HG02798 (cell line): ENCODE data around the gene GNAQ.
"Not testable (repeated sequence)": the region's sequence is repeated elsewhere in the genome, so short reads cannot be mapped to it uniquely, and the experiment has no call there.

Experiments used
- ATAC-seq: cut with Tn5 transposase; IDR thresholded peaks from one replicate; pipeline ENCODE4 v1.9.1; 2021; ENCODE audit warnings: mild to moderate bottlenecking; ENCODE audit not compliant: unreplicated experiment, poor library complexity

Gene GNAQ

DNA sequence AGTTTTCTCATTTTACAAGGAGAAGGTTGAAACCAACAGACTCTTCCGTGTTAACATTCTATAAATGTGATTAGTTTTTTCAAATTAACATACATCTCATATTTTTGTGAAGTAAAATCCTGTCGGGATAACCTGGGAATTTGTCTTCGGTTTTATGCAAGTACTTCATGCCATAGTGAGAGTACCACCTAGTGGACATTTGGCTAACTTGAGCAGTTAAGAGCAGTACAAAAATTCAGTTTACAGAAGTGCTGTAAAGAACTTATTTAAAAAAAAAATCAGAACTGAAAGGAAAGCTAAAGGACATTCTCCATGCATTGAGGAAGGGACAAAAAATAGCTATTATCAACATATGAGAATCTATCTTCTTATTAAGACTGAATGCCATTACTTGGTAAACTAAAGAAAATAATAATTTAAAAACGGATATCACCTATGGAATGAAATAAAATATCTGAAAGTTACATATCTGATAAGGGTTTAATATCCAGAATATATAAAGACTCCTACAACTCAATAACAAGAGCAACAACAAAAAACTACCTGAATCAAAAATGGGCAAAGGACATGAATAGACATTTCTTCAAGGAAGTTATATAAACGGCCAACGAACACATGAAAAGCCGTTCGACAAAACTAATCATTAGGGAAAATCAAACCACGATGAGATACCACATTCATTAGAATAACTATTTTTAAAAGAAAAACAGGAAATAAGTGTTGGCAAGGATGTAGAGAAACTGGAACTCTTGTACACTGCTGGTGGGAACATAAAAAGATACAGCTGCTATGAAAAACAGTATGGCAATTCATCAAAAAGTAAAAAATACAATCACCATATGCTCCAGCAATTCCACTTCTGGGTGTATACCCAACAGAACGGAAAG is 266.5 kb downstream of the GNAQ start:
- no peak for ATAC-seq

DNA sequence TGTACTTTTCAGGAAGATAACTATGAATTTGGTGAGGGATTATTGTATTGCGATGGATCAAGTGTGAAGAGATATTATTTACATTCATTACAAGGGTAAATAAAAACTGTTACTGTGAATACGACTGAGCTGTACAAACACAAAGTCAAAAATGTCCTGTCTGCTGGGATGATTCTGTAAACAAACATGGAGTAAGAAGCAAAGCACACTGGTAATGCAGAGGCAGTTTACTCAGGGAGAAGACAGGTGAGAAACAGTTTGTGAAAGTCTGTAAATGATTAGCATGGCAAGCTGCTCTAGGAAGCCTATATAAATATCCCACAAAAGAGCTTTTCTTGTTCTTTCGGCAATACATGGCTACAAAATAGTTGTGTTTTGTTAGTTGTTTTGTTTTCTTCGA is 268.0 kb downstream of the GNAQ start:
- no peak for ATAC-seq

DNA sequence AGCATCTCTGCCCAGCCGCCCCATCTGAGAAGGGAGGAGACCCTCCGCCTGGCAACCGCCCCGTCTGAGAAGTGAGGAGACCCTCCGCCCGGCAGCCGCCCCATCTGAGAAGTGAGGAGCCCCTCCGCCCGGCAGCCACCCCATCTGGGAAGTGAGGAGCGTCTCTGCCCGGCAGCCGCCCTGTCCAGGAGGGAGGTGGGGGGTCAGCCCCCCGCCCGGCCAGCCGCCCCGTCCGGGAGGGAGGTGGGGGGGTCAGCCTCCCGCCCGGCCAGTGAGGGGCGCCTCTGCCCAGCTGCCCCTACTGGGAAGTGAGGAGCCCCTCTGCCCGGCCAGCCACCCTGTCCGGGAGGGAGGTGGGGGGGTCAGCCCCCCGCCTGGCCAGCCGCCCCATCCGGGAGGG is 270.7 kb downstream of the GNAQ start:
- ATAC-seq, result not testable (repeated sequence)

DNA sequence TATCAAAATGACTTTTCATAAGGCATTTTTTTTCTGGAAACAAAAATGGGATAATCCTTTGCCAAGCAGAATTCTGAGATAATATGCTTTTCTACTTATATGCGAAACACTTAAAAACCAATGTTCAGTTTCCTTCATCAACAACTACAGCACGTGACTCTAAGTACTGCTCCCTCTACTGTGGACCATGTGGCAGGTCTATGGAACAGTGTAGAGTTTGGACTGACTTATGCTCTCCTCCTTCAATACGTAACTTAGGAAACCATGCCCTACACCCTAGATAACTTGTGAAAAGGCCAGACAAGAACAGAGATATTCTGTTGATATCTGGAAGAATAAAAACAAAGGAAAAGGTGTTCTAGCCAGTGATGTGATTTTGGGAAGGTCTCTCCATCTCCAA is 272.2 kb downstream of the GNAQ start:
- ATAC-seq, result no peak

DNA sequence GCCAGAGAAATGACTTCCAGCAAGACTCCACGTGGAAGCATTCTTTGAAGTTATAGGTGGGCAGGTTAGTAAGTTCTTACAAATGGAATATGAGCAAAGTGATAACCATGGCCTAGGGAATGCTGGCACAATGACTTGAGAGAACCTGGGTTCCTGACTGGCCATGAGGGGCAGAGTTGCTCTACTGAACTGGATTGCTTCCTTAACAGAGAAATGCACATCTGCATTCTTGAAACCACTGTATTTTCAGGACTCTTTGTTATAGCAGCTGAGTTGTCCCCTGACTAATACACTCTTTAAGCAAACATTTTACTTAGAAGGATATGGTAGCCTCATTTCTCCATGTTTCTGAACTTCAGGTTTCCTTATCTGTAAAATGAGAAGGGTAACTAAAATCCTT is 275.2 kb downstream of the GNAQ start:
- no peak for ATAC-seq

DNA sequence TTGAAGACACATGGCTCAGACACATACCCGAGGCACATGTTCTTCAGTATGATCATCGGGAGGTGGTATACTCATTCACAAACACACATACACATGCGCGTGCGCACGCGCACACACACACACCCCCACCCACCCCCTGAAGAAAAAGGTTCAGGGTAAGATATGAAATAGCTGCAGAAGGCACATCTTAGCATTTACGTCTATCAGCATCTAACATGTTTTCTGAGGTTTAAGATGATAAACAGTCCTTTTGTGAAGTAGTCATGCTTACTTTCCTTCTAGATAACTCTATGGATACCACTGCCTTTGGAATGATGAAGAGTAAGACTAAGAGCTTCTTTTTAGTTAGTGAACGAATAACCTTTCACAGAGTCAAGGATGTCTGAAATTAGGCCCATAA is 278.4 kb downstream of the GNAQ start:
- ATAC-seq, result no peak

DNA sequence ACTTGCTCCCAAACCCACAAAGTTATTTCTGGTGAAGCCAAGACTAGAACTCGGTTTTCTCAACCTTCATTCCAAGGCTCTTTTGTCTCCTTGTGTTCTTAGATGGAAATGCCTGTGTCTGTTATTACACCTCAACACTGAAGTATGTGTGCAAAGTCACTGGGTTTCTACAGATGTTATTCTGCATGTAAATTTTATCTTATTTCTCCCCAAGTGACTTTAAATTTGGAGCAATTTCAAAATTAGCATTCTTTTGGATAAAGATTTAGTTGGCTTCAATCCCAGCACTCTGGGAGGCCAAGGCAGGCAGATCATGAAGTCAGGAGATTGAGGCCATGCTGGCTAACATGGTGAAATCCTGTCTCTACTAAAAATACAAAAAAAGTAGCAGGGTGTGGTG is 279.1 kb downstream of the GNAQ start:
- no peak for ATAC-seq

DNA sequence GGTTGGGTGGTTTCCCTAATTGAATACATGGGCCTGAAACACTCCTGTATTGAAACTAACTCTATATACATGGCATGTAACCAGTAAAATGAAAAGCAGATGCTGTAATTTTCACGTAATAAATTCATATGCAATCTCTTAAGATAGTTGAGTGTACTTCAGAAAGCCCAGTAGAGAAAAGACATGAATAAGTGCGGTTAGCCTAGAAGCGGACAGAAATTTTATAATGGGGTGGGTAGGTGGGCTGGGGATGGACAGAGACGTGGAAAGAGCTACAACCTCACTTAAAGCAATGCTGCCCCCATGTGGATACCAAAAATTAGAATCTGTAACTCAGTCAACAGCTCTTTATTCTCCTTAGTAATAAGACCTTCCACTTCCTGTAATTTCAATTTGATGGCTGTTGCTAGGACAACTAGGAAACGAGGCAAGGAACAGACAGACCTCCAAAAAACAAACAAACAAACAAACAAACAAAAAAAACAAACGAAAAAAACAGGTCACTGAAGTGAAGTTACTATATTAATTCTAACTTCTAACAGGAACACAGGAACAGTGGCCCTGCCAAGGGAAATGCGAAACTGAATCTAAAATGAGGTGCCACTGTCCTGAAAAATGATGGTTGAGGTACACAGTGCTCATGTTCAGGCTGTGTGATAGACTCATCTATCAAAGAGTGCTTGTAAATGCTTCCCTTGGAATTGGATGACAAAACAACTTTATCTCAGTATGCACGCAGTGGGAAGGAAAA is 280.1 kb downstream of the GNAQ start:
- ATAC-seq, result no peak

DNA sequence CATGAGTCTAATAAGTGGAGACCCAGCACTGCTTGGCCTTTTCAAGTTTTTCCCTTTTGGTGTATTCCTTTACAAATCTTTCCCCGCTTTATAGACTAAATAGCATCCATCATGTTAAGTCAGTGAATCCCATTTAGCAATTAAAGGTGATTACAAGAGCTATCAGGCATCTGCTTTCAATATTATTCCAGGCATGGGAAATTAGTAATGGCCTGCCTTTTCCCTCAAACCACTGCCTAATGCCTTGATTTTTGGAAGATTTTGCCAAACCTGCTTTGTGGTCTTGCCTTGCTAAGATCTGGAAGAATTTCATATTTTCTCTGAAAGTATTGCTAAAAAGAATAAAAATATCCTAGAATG is 280.6 kb downstream of the GNAQ start:
- no peak for ATAC-seq

DNA sequence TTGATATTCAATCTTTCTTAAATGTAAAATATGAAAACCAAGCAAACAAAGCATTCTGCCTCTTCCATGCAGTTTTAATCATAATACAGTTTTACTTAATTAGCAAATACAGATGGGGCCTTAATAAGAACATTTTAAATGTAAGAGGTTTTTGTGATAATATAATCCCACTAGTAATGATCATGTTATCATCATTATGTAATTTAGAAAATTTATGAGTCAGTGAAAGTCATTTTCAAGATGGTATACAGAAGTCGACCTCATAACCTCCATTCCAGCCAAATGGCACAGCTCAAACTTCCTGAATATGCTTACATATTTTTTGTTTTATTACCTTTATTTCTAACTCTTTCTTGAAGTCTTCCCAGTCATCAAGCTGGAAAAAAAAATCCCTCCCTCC is 281.3 kb downstream of the GNAQ start:
- no peak for ATAC-seq

DNA sequence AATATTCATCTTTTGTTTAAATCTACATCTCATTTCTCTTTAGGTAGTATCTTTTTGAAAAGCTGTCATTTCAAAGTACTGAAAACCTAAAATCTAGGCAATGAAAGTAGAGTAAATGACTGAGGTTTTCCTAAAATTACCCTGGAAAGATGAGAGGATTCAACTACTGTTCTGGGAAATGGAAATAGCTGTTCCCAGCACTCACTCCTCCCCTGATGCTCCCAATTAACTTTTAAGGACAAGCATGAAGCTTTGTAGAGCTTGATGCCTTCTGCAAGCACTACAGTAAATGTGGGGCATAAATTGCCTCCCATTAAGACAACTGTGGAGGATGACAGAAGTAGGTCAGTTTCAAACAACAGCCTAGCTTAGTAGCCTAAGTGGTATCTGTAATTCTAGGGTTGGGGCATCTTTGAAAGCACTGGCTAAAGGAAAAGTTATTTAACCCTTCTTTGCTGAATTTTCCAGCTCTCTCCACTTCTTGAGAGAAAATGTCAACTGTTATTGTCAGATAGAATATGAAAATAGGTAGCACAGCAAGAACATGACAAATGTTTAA is 283.3 kb downstream of the GNAQ start:
- ATAC-seq, result no peak

DNA sequence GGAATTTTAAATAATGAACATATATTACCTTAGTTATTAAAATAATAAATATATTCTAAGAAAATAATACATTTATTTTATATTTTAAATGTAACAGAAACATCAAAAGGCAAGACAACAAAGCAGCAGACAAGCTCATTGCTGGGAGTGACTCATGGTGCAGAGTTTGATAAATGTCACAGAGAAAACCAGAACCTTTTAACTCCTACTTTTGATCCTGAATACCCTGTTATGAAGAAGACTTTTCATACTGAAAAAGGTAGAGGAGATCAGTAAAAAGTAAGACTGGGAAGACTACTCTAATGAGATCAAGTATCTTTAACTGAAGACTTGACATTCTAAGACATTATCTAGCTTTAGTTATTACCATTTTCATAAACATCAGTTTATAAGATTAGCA is 284.4 kb downstream of the GNAQ start:
- no peak for ATAC-seq

DNA sequence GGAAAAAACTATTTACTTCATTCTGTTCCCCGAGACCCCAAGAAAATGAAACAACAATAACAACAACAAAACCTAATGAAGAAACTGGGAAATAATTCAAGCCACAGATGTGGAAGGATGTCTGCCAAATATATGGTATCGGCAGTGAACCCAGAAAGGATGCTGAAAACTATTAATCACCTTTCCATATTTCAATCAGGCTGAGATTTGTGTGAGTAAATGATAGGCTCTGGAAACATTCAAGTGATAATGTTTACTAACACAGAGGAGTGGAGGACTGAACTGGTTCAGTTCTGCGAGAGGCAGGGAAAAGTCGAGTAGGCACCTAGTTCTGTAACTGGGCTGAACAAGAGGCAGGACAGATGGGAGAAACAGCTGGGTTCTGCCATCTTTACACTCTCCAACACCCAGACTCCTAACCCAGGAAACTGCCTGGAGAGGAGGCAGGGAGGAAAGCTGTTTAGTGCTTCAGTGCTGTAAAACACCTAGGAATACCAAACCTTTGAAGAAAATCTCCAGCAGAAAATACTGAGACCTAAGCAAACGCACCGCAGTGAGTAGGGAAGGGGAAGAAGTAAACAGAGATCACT is 286.7 kb downstream of the GNAQ start:
- ATAC-seq, result no peak

DNA sequence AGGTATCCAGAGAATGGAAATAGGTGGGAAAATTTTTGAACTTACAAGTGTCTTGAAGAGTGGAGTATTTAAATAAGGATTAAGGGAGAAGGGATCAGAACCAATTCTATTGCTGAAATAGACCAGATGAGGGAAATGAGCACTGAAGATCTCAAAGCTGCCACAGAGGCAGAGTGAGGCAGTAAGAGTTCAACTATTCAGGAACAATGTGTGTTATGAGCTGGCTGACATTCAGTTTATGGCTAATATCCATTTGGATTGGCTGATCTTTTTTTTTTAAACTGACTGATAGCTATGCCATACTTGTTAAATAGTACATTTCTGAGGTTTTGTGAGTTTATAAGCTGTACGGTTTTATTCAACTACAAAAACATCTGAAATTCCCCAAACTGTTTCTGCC is 288.2 kb downstream of the GNAQ start:
- ATAC-seq, result no peak

DNA sequence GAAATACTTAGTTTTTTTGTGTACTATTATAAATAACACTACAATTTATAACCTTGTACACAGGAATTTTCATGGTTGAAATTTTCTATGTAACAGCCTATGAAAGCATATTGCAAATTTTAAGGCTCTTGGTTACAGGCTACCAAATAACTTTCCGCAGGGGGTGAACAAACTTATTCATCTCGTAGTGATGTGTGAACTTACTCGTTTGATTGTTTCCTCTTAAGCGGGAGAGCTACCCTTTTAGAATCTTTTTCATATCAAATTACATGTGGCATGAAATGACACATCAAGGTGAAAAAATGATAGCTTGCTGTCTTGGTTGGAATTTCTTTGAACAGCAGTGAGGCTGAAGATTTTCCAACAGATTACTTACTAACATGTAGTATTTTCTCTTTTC is 292.7 kb downstream of the GNAQ start:
- no peak for ATAC-seq

DNA sequence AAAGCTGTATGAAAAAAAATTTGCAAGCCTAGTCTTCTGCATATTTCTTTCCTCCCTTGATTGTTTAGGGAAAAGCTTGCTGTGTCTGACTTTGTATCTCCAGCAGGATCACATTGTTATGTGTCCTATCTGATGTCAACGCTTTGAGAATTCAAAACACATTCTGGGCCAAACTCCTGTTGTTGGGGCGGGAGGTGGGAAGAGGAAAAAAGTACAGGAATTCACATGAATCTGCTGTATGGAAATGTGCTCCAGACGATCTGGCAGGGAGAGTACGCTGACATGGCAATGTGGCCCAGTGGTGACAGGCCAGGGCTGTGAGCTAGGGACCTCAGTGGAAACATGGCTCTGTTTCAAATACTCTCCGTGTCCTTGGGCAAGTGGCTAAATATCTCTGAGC is 296.1 kb downstream of the GNAQ start:
- no peak for ATAC-seq

DNA sequence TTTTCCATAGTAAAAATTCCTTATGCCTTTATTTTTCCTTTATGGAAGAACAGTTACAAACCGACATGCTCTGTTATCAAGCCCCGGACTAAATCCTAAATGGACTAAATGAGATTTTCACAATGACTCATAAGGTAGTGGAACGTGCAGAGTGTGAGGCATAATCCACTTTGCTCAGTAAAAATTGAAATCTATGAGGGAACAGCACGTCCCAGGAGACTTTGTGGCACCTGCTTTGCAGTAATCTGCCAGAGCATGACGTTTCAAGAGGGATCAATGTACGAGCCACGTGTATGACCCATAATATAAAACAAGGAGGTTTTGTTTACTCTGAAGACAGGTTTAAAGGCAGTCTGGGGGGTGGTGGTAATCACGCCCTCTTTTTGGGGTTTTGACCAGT is 299.7 kb downstream of the GNAQ start:
- ATAC-seq, result no peak

DNA sequence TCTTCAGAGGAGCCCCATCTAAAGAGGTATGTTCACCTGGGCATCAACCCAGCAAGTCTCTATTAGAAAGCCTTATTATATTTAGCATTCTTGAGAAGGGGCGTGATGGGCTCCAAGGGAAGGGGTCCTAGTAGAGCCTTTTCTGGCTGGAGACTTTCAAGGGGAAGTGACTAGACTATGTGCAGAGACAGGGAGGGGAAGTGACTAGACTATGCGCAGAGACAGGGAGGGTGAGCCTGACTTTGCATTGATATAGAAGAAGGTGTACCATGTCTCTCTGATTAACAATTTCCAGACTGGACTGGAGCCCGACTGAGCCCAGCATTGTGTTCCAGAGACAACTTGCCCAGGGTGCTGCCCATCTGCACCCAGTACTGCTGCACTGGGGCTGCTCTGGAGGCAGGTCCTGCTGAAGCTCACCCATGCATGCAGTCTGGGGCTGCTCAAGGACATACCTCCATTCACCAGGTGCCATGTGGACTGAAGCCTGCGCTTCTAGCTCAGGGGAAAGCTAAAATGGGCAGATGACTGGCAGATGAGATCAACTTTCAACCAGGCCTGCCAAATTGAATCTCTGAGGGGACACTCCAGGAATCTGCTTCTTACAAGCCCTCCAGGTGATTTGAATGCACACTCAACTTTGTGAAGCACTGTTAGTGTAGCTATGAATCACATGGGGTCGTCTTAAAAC is 300.5 kb downstream of the GNAQ start:
- ATAC-seq, result no peak

DNA sequence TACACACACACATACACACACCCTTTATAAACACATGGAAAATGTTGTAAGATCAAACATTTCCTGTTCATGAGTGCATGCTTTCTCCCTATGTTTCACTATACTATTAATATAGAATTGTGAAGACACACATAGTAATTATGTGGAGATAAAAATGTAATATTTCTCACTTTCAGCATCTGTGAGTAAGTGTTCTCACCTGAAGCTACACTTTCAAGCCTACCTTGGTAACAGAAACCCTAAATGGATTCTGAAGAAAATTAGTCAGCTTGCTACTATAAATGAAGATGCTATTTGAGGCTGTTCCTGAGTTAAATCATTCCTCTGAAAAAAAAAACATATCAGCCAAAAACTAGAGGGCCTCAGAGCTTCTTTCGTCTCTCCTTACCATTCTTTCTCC is 302.4 kb downstream of the GNAQ start:
- ATAC-seq, result no peak

DNA sequence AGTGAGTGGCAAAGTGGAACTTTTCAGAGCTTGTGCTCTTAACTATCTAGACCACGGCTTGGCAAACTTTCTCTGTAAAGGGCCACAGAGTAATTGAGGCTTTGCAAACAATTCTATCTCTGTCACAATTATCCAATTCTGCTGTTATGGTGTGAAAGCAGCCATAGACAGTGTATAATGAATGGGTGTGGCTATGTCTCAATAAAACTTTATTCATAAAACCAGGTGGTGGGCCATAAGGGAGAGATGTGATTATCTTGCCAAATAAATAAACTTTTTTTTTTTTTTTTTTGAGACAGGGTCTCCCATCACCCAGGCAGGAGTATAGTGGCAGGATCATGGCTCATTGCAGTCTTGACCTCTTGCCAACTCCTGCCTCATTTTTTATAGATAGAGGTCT is 304.8 kb downstream of the GNAQ start:
- ATAC-seq, result no peak

DNA sequence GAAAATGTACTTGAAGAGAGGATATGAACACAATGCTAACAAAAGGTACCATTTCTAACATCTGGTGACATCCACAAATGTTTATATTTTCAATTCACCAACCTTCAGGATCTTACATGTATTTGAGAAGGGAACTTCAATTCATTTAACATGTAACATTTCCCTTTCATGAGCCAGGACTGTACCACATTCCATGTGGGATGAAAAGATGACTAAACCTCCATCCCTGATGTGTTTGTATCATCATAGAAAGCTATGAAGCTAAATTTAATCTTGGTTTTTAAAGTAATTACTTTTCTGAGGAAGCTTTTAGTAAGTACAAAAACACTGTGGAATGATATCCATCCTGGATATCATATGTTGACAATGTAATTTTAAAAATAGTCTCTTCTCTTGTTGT is 305.3 kb downstream of the GNAQ start:
- ATAC-seq, result no peak
